Mammary epithelial cell (primary cell): ENCODE results near the gene TCF12.

Experiments used
- EZH2 ChIP-seq: IDR thresholded peaks from 2 replicates; pipeline ENCODE4 v1.6.1; 2012; ENCODE audit warnings: low read length, inconsistent platforms, borderline replicate concordance
- TF ChIP-seq, protein P1 (sequence below), 2 donors: IDR thresholded peaks in 1 of 2; conservative IDR thresholded peaks in 1 of 2; 2 replicates each; pipeline ENCODE4 v1.5.1; 2011 to 2012; ENCODE audit warnings: inconsistent platforms in 2 of 2, low read length in 2 of 2, mild to moderate bottlenecking in 2 of 2, control low read depth in 1 of 2, low read depth in 1 of 2; ENCODE audit not compliant: insufficient read depth in 1 of 2; ENCODE audit errors: extremely low read depth in 1 of 2

DNA sequence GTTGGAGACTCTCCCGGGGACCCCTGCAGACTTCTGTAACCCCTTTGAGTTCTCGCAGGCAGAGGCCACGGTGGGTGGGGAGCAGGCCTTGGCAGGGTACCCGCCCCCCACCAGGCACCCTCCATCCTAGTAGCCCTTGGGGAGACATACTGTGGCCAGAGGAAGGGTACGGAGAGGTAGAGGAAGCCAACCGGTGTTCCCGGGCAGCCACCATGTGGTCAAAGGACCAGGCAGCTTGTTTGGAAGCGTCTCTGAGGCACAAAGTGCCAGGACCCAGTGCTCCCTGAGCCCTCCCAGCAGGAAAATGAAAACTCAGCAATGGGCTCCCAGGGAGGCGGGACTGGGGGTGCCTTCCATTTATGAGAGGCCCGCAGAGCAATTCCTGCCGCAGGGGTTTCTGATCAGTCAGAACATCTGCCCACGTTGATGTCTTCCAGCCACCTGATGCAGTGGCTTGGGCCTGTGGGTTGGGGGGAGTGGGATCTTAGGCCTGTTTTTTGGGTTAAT lies 404.9 kb downstream of the TCF12 start:
- TF ChIP-seq, protein P1, sequence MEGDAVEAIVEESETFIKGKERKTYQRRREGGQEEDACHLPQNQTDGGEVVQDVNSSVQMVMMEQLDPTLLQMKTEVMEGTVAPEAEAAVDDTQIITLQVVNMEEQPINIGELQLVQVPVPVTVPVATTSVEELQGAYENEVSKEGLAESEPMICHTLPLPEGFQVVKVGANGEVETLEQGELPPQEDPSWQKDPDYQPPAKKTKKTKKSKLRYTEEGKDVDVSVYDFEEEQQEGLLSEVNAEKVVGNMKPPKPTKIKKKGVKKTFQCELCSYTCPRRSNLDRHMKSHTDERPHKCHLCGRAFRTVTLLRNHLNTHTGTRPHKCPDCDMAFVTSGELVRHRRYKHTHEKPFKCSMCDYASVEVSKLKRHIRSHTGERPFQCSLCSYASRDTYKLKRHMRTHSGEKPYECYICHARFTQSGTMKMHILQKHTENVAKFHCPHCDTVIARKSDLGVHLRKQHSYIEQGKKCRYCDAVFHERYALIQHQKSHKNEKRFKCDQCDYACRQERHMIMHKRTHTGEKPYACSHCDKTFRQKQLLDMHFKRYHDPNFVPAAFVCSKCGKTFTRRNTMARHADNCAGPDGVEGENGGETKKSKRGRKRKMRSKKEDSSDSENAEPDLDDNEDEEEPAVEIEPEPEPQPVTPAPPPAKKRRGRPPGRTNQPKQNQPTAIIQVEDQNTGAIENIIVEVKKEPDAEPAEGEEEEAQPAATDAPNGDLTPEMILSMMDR (conservative IDR thresholded peaks at IDR 0.05 in 1 of 2, IDR thresholded peaks at IDR 0.05 in 1 of 2; ENCODE audit: extremely low read depth in 1 of 2, insufficient read depth in 1 of 2, low read depth in 1 of 2, low read length in 2 of 2) = no peak
- TF ChIP-seq EZH2 = no peak
